PC-3 (cell line): ENCODE results near the gene ZNF14. TPM values are rescaled to one million over a fixed set of nuclear protein-coding genes. Genes with fewer than 3 reads are reported as not detected.

Experiments
- ATAC-seq: fragments of 200-7000 bp; cut with Tn5 transposase; 2 replicates; pipeline ENCODE4 v1.9.1; 2020; ENCODE audit warnings: mild to moderate bottlenecking, moderate library complexity
- BruUV-seq: library from RNA; stranded (reverse); fragments of 400-500 nt; replicated peaks from 2 replicates; lab custom pipeline; 2021; lab: Mats Ljungman, UMichigan
- CTCF ChIA-PET: fragments of 300-600 bp; sonication (Branson Sonifier 250); formaldehyde crosslinking; loops from one replicate; lab custom pipeline; 2022; ENCODE audit warnings: antibody characterized with exemption; lab: Charles Lee
- POLR2A ChIA-PET: fragments of 300-600 bp; sonication (Branson Sonifier 250); formaldehyde crosslinking; loops from one replicate; lab custom pipeline; 2022; ENCODE audit warnings: antibody characterized with exemption; ENCODE audit not compliant: unreplicated experiment; lab: Charles Lee
- DNase-seq: peaks from one replicate; pipeline ENCODE4 v3.0.0-alpha.2; 2015
- H2AFZ ChIP-seq: fragments of 300-600 bp; sonication (generic); 2 replicates; pipeline ENCODE4 v1.6.0; 2016; ENCODE audit warnings: antibody characterized with exemption, low read length
- H3F3A ChIP-seq: fragments of 300-600 bp; sonication (generic); one replicate; pipeline ENCODE4 v1.6.0; 2017; ENCODE audit warnings: antibody characterized with exemption, low read length, control low read depth, mild to moderate bottlenecking; ENCODE audit not compliant: unreplicated experiment
- H3K27ac ChIP-seq: fragments of 300-600 bp; sonication (generic); 2 replicates; pipeline ENCODE4 v1.5.1; 2016; ENCODE audit warnings: mild to moderate bottlenecking, low read length
- H3K27me3 ChIP-seq: fragments of 300-600 bp; sonication (generic); 2 replicates; pipeline ENCODE4 v1.6.1; 2016; ENCODE audit warnings: low read length, mixed read lengths
- H3K36me3 ChIP-seq: fragments of 300-600 bp; sonication (generic); 2 replicates; pipeline ENCODE4 v1.6.1; 2016; ENCODE audit warnings: low read depth, mixed run types, low read length, mixed read lengths
- H3K4me1 ChIP-seq: fragments of 300-600 bp; sonication (generic); 2 replicates; pipeline ENCODE4 v1.5.1; 2016; ENCODE audit warnings: low read length; ENCODE audit not compliant: insufficient read depth
- H3K4me2 ChIP-seq: fragments of 300-600 bp; sonication (generic); 2 replicates; pipeline ENCODE4 v1.6.0; 2016; ENCODE audit warnings: low read length
- H3K4me3 ChIP-seq: fragments of 300-600 bp; sonication (generic); 2 replicates; pipeline ENCODE4 v1.5.1; 2016; ENCODE audit warnings: mild to moderate bottlenecking, low read length, mixed read lengths
- H3K79me2 ChIP-seq: fragments of 300-600 bp; sonication (generic); 2 replicates; pipeline ENCODE4 v1.6.1; 2017; ENCODE audit warnings: low read length, mixed read lengths
- H3K9ac ChIP-seq: fragments of 300-600 bp; sonication (generic); 2 replicates; pipeline ENCODE4 v1.6.0; 2016; ENCODE audit warnings: mild to moderate bottlenecking, low read length
- H3K9me2 ChIP-seq: fragments of 300-600 bp; sonication (generic); replicated peaks from 2 replicates; pipeline ENCODE4 v1.6.1; 2016; ENCODE audit warnings: mixed run types, low read length, mixed read lengths
- H3K9me3 ChIP-seq: fragments of 300-600 bp; sonication (generic); 2 replicates; pipeline ENCODE4 v1.6.1; 2016; ENCODE audit warnings: low read length, mixed read lengths
- H4K20me1 ChIP-seq: fragments of 300-600 bp; sonication (generic); 2 replicates; pipeline ENCODE4 v1.6.1; 2016; ENCODE audit warnings: low read length, mixed read lengths
- CTCF ChIP-seq: fragments of 300-600 bp; sonication (generic); conservative IDR thresholded peaks from 2 replicates; pipeline ENCODE4 v1.5.1; 2017; ENCODE audit warnings: antibody characterized with exemption, low read depth, mild to moderate bottlenecking, low read length
- EZH2phosphoT487 ChIP-seq: fragments of 300-600 bp; sonication (generic); IDR thresholded peaks from 2 replicates; pipeline ENCODE4 v1.6.1; 2018; ENCODE audit warnings: mild to moderate bottlenecking, antibody characterized with exemption, low read length, borderline replicate concordance
- intact Hi-C: fragments of 100-400 bp; cut with micrococcal nuclease; formaldehyde crosslinking; loops from 2 replicates; pipeline ENCODE4 v1.9.0; 2023
- total RNA-seq: library from RNA; depleted of rRNA; stranded (reverse); fragments of >200 nt; gene quantifications from 2 replicates; pipeline ENCODE4 v1.2.3, GENCODE V29; 2014; rRNA removed

ZNF14 gene
- total RNA-seq, 1 experiment from 2014 or later = 3.0 TPM

- POLR2A ChIA-PET = no interaction called here
- CTCF ChIA-PET = no interaction called here
- no TSS peak for BruUV-seq
Measured at GRCh38 chr19:19661141-19661674, 71.7 kb downstream of the ZNF14 start.

More at GRCh38 chr19:19661141-19661674, 71.7 kb downstream of the ZNF14 start:
- Histone ChIP-seq H3K9ac (no peak overlapping the region), H3K4me2 (peak overlapping the region; percentile 98), H3K9me2 (no peaks in the 10 kb centered on the region), H3K27me3 (no peaks in the 10 kb centered on the region), H3K4me1 (peaks cover 11% of the 10 kb centered on the region), H3K27ac (no peak overlapping the region), H2AFZ (no peak overlapping the region), H3F3A (no peaks in the 10 kb centered on the region), H3K36me3 (peaks cover 32% of the 10 kb centered on the region), H3K79me2 (peaks cover 35% of the 10 kb centered on the region), H4K20me1 (0 out of 2 replicates have a peak, but pooled peaks cover 7% of the 10 kb centered on the region), H3K9me3 (no peaks in the 10 kb centered on the region), H3K4me3 (no peak overlapping the region; the same call in 1 of the 2 replicates)
- intact Hi-C loops = no loop called here
- DNase-seq (no peak), ATAC-seq (no peak)
- no peak for TF ChIP-seq CTCF
- no peak for TF ChIP-seq EZH2phosphoT487

Other genes with a start within 250 kb of the ZNF14 start
- 4.5 and 4.9 TPM in 2 replicates for gene TSSK6, start 217.6 kb downstream of the ZNF14 start, total RNA-seq
- 380 and 481 TPM in 2 replicates for gene NDUFA13, start 216.9 kb downstream of the ZNF14 start, total RNA-seq
- gene YJEFN3, start 204.2 kb downstream of the ZNF14 start, total RNA-seq = 6.5 and 8.1 TPM in 2 replicates
- gene CILP2, start 194.8 kb downstream of the ZNF14 start, total RNA-seq = 2.0 and 2.5 TPM in 2 replicates
- 6.9 TPM in 2 replicates for gene PBX4, start 114.4 kb downstream of the ZNF14 start, total RNA-seq
- gene LPAR2, start 104.9 kb downstream of the ZNF14 start, total RNA-seq = 26.6 and 31.0 TPM in 2 replicates
- gene GMIP, start 89.5 kb downstream of the ZNF14 start, total RNA-seq = 6.3 and 11.1 TPM in 2 replicates
- 48.5 and 58.2 TPM in 2 replicates for gene ATP13A1, start 69.4 kb downstream of the ZNF14 start, total RNA-seq
- gene ZNF101, start 64.3 kb downstream of the ZNF14 start, total RNA-seq = 11.0 and 11.3 TPM in 2 replicates
- gene ZNF506, start 88.6 kb upstream of the ZNF14 start, total RNA-seq = 2.4 TPM in 1 of 2 replicates, not detected in the other
- 0.75 and 1.1 TPM in 2 replicates for gene ZNF253, start 132.8 kb upstream of the ZNF14 start, total RNA-seq
- gene ZNF93, start 167.8 kb upstream of the ZNF14 start, total RNA-seq = 0.40 and 1.7 TPM in 2 replicates